ENCODE data around the gene PIP4K2A.

PIP4K2A gene

DNA sequence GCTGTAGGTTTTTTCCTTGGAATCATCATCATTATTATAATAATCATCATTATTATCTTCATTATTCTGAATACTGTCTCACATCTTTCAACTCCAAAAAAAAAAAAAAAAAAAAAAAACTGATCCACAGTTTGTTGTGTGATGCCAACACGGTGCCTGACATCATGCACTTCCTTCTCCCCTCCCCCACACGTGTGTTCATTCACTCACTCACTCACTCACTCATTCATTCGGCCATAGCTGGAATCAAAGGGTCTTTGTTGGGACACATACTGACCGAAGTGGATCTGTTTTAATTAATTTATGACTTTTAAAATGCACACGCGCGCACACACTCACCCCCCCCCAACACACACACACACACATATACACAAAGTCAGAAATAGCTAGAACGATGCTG is 177.8 kb downstream of the PIP4K2A start:
- Histone ChIP-seq H3K9me2 (replicated peaks; ENCODE audit: low read depth, low read length) (no peaks in the 10 kb centered on the region), H3K9ac (ENCODE audit: low read depth, low read length, poor library complexity, severe bottlenecking) (no peak overlapping the region), H3K4me1 (ENCODE audit: insufficient read depth, low read length, poor library complexity, severe bottlenecking) (no peaks in the 10 kb centered on the region), H3K36me3 (ENCODE audit: insufficient read depth, low read length) (peaks cover 58% of the 10 kb centered on the region), H3K4me2 (ENCODE audit: low read depth, low read length, poor library complexity, severe bottlenecking) (no peak overlapping the region), H2AFZ (ENCODE audit: low read length) (no peak overlapping the region), H3K79me2 (ENCODE audit: insufficient read depth, low read length) (no peaks in the 10 kb centered on the region), H3F3A (ENCODE audit: low read depth) (no peaks in the 10 kb centered on the region), H3K4me3 (ENCODE audit: low read length, poor library complexity, severe bottlenecking) (no peak overlapping the region), H4K20me1 (ENCODE audit: insufficient read depth, low read length, poor library complexity, severe bottlenecking) (no peaks in the 10 kb centered on the region), H3K9me3 (ENCODE audit: insufficient read depth, low read depth, low read length) (no peaks in the 10 kb centered on the region), H3K27me3 (ENCODE audit: insufficient read depth, low read length, poor library complexity, severe bottlenecking) (no peaks in the 10 kb centered on the region)
- TF ChIP-seq, protein P1, sequence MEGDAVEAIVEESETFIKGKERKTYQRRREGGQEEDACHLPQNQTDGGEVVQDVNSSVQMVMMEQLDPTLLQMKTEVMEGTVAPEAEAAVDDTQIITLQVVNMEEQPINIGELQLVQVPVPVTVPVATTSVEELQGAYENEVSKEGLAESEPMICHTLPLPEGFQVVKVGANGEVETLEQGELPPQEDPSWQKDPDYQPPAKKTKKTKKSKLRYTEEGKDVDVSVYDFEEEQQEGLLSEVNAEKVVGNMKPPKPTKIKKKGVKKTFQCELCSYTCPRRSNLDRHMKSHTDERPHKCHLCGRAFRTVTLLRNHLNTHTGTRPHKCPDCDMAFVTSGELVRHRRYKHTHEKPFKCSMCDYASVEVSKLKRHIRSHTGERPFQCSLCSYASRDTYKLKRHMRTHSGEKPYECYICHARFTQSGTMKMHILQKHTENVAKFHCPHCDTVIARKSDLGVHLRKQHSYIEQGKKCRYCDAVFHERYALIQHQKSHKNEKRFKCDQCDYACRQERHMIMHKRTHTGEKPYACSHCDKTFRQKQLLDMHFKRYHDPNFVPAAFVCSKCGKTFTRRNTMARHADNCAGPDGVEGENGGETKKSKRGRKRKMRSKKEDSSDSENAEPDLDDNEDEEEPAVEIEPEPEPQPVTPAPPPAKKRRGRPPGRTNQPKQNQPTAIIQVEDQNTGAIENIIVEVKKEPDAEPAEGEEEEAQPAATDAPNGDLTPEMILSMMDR (conservative IDR thresholded peaks at IDR 0.05; ENCODE audit: low read length) = no peak
- TF ChIP-seq EZH2phosphoT487 (IDR thresholded peaks at IDR 0.05; ENCODE audit: borderline replicate concordance) = no peak

DNA sequence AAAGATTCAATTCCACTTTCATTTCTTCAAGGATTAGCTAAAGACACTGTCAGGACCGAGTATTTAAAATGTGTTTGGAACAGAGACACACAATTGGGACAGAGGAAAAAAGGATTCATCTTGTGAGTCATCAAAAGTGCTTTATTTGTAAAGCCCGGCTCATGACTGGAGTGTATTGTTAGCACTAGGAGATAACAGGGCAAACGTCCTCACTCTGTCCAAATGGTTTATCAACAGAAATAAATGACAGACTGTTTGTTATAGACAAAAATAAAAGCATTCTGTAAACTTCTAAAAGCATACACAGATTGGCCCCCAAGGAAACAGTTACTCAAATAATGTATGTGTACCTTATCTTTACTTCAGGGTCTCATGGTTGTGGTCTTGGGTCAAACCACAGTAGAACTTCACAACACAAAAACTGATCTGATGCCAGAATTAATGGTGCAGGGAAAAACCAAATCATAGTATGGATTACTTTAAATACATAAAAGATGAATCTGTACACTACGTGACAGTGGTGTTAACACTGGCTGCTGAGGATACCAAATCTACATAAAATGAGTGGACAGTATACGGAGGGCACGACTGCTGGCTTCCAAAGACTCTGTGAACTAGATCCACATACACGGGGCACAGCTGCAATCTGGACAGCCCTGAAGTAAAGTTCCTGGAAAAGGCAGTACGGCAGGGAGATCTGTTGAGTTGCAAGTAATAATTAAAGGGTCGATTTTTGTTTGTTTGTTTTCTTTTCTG is 179.4 kb downstream of the PIP4K2A start:
- TF ChIP-seq, protein P1 (conservative IDR thresholded peaks at IDR 0.05; ENCODE audit: low read length) = no peak
- no peak for TF ChIP-seq EZH2phosphoT487 (IDR thresholded peaks at IDR 0.05; ENCODE audit: borderline replicate concordance)
- Histone ChIP-seq H3K36me3 (ENCODE audit: insufficient read depth, low read length) (peaks cover 45% of the 10 kb centered on the region), H3K79me2 (ENCODE audit: insufficient read depth, low read length) (no peaks in the 10 kb centered on the region), H3K9ac (ENCODE audit: low read depth, low read length, poor library complexity, severe bottlenecking) (no peak overlapping the region), H2AFZ (ENCODE audit: low read length) (no peak overlapping the region), H3K9me3 (ENCODE audit: insufficient read depth, low read depth, low read length) (no peaks in the 10 kb centered on the region), H3K9me2 (replicated peaks; ENCODE audit: low read depth, low read length) (no peaks in the 10 kb centered on the region), H3K4me2 (ENCODE audit: low read depth, low read length, poor library complexity, severe bottlenecking) (no peak overlapping the region), H3F3A (ENCODE audit: low read depth) (no peaks in the 10 kb centered on the region), H3K4me3 (ENCODE audit: low read length, poor library complexity, severe bottlenecking) (no peak overlapping the region), H3K27me3 (ENCODE audit: insufficient read depth, low read length, poor library complexity, severe bottlenecking) (no peaks in the 10 kb centered on the region), H4K20me1 (ENCODE audit: insufficient read depth, low read length, poor library complexity, severe bottlenecking) (no peaks in the 10 kb centered on the region), H3K4me1 (ENCODE audit: insufficient read depth, low read length, poor library complexity, severe bottlenecking) (no peaks in the 10 kb centered on the region)

DNA sequence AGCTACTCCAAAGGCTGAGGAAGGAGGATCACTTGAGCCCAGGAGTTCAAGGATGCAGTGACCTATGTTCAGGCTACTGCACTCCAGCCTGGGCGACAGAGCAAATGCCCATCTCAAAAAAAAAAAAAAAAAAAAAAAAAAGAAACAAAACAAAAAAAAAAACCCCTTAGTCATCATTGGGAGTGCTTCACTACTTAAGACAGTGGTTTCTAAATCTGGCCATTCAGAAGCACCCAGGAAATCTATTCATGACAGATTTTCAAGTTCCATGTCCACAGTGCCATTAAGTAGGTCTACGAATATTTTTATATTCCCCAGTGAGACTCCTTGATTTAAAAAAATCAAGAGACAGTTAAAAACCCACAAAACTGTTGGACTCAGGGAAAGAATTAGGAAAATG is 182.9 kb downstream of the PIP4K2A start:
- Histone ChIP-seq H3K36me3 (ENCODE audit: insufficient read depth, low read length) (peaks cover 13% of the 10 kb centered on the region; the same call in 1 of the 2 replicates), H3K4me2 (ENCODE audit: low read depth, low read length, poor library complexity, severe bottlenecking) (no peak overlapping the region), H3F3A (ENCODE audit: low read depth) (no peaks in the 10 kb centered on the region), H4K20me1 (ENCODE audit: insufficient read depth, low read length, poor library complexity, severe bottlenecking) (no peaks in the 10 kb centered on the region), H3K79me2 (ENCODE audit: insufficient read depth, low read length) (no peaks in the 10 kb centered on the region), H3K9ac (ENCODE audit: low read depth, low read length, poor library complexity, severe bottlenecking) (no peak overlapping the region), H3K9me3 (ENCODE audit: insufficient read depth, low read depth, low read length) (no peaks in the 10 kb centered on the region), H3K4me3 (ENCODE audit: low read length, poor library complexity, severe bottlenecking) (no peak overlapping the region), H2AFZ (ENCODE audit: low read length) (no peak overlapping the region), H3K9me2 (replicated peaks; ENCODE audit: low read depth, low read length) (no peaks in the 10 kb centered on the region), H3K27me3 (ENCODE audit: insufficient read depth, low read length, poor library complexity, severe bottlenecking) (no peaks in the 10 kb centered on the region), H3K4me1 (ENCODE audit: insufficient read depth, low read length, poor library complexity, severe bottlenecking) (no peaks in the 10 kb centered on the region)
- TF ChIP-seq EZH2phosphoT487 (IDR thresholded peaks at IDR 0.05; ENCODE audit: borderline replicate concordance) = no peak

DNA sequence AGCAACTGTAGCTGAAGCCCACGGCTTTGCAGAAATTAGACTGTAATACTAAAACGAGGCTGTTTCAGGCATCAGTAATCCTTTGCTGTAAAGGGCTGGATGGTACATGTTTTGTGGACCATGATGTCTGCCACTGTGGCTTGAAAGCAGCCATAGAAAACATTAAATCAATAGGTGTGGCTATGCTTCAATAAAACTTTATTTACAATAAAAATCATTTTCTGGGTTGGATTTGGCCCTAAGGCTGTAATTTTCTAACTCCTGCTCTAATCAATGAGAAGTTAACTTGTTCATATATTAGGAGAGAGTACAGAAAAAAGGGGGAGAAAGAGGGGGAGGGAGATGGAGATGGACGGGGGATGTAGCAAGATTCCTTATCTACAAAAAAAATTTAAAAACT is 183.4 kb downstream of the PIP4K2A start:
- no peaks in the 10 kb centered on the region for H3K9me3 ChIP-seq (ENCODE audit: insufficient read depth, low read depth, low read length)
- no peaks in the 10 kb centered on the region for H3K4me1 ChIP-seq (ENCODE audit: insufficient read depth, low read length, poor library complexity, severe bottlenecking)
- H2AFZ ChIP-seq (ENCODE audit: low read length) = no peak overlapping the region
- H3K36me3 ChIP-seq (ENCODE audit: insufficient read depth, low read length) = peaks cover 9% of the 10 kb centered on the region; the same call in 1 of the 2 replicates
- H3K4me2 ChIP-seq (ENCODE audit: low read depth, low read length, poor library complexity, severe bottlenecking) = no peak overlapping the region
- H3K4me3 ChIP-seq (ENCODE audit: low read length, poor library complexity, severe bottlenecking) = no peak overlapping the region
- no peaks in the 10 kb centered on the region for H3K79me2 ChIP-seq (ENCODE audit: insufficient read depth, low read length)
- H3K9ac ChIP-seq (ENCODE audit: low read depth, low read length, poor library complexity, severe bottlenecking) = no peak overlapping the region
- no peaks in the 10 kb centered on the region for H3F3A ChIP-seq (ENCODE audit: low read depth)
- H3K27me3 ChIP-seq (ENCODE audit: insufficient read depth, low read length, poor library complexity, severe bottlenecking) = no peaks in the 10 kb centered on the region
- no peaks in the 10 kb centered on the region for H4K20me1 ChIP-seq (ENCODE audit: insufficient read depth, low read length, poor library complexity, severe bottlenecking)
- TF ChIP-seq EZH2phosphoT487 (IDR thresholded peaks at IDR 0.05; ENCODE audit: borderline replicate concordance) = no peak
- TF ChIP-seq, protein P1 (conservative IDR thresholded peaks at IDR 0.05; ENCODE audit: low read length) = no peak
- H3K9me2 ChIP-seq (replicated peaks; ENCODE audit: low read depth, low read length) = no peaks in the 10 kb centered on the region

Measured in Loucy (cell line).